ENCODE results near the gene CDH4.

Gene CDH4

GRCh38 chr20:61911824-61912223 is 659.8 kb downstream of the CDH4 start:
- no peak for DNase-seq

- peak in 1 of 5 experiments; percentile 62 for DNase-seq
These were observed 660.8 kb downstream of the CDH4 start for GRCh38 chr20:61912665-61913422.

- no peak for DNase-seq
These were observed 661.6 kb downstream of the CDH4 start for GRCh38 chr20:61913423-61914225.

GRCh38 chr20:61915101-61915500 is 663.0 kb downstream of the CDH4 start:
- DNase-seq = no peak

- DNase-seq = no peak
These were observed 664.3 kb downstream of the CDH4 start for GRCh38 chr20:61916318-61916891.

GRCh38 chr20:61917474-61918145 is 665.5 kb downstream of the CDH4 start:
- DNase-seq = no peak

- DNase-seq = no peak
These were observed 666.5 kb downstream of the CDH4 start for GRCh38 chr20:61918548-61918947.

- DNase-seq = no peak
These were observed 667.2 kb downstream of the CDH4 start for GRCh38 chr20:61919239-61919638.

- no peak for DNase-seq
These were observed 667.8 kb downstream of the CDH4 start for GRCh38 chr20:61919675-61920365.

- no peak for DNase-seq
These were observed 670.4 kb downstream of the CDH4 start for GRCh38 chr20:61922411-61922810.

GRCh38 chr20:61922936-61923335 is 670.9 kb downstream of the CDH4 start:
- no peak for DNase-seq

GRCh38 chr20:61923371-61924166 is 671.5 kb downstream of the CDH4 start:
- DNase-seq = no peak

GRCh38 chr20:61924211-61924857 is 672.3 kb downstream of the CDH4 start:
- DNase-seq = no peak

- no peak for DNase-seq
These were observed 672.9 kb downstream of the CDH4 start for GRCh38 chr20:61924858-61925554.

GRCh38 chr20:61925555-61926252 is 673.6 kb downstream of the CDH4 start:
- no peak for DNase-seq

- DNase-seq = no peak
These were observed 674.2 kb downstream of the CDH4 start for GRCh38 chr20:61926253-61926613.

GRCh38 chr20:61926796-61927192 is 674.7 kb downstream of the CDH4 start:
- DNase-seq = no peak

GRCh38 chr20:61927193-61927825 is 675.2 kb downstream of the CDH4 start:
- no peak for DNase-seq

GRCh38 chr20:61927826-61928541 is 675.9 kb downstream of the CDH4 start:
- DNase-seq = no peak
